Measurements from ENCODE around the gene WDR4. TPM values are rescaled to one million over a fixed set of nuclear protein-coding genes. Genes with fewer than 3 reads are reported as not detected.
"Not testable (repeated sequence)": the region's sequence is repeated elsewhere in the genome, so short reads cannot be mapped to it uniquely, and the experiment has no call there.

The WDR4 gene
- total RNA-seq, 1 donor from 2014 or later = 8.6 TPM

- intact Hi-C loops (cut with DNase I) = no loop called here
- DNase-seq (ENCODE audit: low spot score) = no peak
Observed at GRCh38 chr21:42855937-42856335, 23.4 kb downstream of the WDR4 start.

DNA sequence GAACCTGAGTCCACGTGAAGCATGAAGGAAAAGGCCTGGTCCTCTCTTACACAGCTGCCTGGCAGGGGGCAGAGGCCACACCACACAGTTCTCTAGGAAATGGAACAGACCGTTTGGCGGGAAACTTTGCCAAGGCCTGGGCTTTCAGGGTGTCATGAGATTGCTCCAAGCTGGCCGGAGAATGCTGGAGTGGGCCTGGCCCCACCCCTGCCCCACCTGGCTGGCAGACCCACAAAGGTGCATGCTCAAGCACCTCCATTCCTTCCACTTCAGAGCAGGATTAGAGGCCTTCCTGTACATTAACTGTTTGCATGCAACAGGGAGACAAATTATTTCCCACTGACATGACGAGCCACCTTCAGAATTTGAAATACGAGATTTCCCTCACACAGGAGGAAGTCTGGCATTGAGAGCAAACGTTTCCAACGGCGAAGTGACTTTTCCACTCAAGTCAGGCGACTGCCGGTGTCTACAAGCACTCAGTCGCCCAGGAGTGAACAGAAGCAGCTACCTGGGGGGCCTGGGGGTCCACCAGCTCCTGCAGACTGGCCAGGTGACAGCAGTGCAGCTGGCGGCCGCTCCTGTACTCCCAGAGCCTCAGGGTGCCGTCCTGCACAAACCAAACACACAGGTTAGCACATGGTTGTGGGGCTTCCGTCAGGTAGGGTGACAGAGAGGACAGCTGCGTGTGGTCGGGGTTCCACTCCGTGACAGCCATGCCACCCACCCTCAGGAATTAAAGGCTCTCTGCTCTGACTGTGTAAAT is 24.0 kb downstream of the WDR4 start:
- no peak for DNase-seq (ENCODE audit: low spot score)
- intact Hi-C loops (cut with DNase I) = no loop called here

GRCh38 chr21:42854246-42855010 is 24.9 kb downstream of the WDR4 start:
- intact Hi-C loops (cut with DNase I) = no loop called here
- no peak for DNase-seq (ENCODE audit: low spot score)

- intact Hi-C loops (cut with DNase I) = no loop called here
- DNase-seq (ENCODE audit: low spot score) = no peak
Observed at GRCh38 chr21:42853621-42854020, 25.7 kb downstream of the WDR4 start.

- intact Hi-C loops (cut with DNase I) = no loop called here
- no peak for DNase-seq (ENCODE audit: low spot score)
Observed at GRCh38 chr21:42852925-42853570, 26.3 kb downstream of the WDR4 start.

GRCh38 chr21:42851812-42852665 is 27.3 kb downstream of the WDR4 start:
- intact Hi-C loops (cut with DNase I) = no loop called here
- DNase-seq (ENCODE audit: low spot score) = no peak

DNA sequence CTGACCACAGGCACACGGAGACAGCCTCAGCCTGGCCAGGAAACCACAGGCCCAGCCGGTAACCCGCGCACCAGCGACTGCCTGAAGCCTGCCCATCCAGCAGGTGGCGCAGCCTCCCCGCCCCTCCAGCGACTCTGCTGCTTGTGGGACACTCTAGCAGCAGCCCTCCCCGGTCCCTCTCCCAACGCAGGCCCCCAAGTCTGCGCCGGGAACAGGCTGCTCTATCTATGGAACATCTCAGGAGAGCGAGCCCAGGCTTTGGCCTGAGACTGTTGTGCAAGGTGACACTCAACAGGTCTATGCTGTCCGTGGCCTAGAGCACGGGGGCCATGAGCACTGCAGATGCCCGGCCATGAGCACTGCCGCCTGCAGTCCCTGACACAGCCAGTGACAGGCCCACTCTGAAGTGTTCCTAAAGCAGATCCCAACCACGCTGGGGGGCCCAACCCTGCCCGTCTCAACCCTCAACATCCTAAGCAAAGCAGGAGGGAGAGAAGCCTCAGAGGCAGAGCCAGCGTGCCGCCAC is 28.4 kb downstream of the WDR4 start:
- no peak for DNase-seq (ENCODE audit: low spot score)
- intact Hi-C loops (cut with DNase I) = no loop called here

DNA sequence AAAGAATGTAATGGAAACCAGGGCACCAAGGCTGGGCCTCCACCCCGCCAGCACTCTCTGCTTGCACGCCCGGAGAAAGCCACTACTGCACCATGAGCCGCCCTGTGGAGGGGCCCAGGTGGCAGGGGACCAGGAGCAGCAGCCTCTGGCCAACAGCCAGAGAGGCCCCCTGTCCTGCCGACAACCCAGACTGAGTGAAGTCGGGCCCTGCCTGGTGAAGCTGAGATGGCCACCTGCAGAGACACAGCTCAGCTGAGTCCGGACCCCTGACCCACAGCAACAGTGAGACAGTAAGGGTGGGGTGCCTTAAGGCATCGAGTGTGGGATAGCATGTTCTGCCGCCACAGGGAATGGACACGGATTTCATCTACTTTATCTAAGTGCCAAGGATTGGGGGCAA is 28.9 kb downstream of the WDR4 start:
- DNase-seq (ENCODE audit: low spot score) = no peak
- intact Hi-C loops (cut with DNase I) = no loop called here

DNA sequence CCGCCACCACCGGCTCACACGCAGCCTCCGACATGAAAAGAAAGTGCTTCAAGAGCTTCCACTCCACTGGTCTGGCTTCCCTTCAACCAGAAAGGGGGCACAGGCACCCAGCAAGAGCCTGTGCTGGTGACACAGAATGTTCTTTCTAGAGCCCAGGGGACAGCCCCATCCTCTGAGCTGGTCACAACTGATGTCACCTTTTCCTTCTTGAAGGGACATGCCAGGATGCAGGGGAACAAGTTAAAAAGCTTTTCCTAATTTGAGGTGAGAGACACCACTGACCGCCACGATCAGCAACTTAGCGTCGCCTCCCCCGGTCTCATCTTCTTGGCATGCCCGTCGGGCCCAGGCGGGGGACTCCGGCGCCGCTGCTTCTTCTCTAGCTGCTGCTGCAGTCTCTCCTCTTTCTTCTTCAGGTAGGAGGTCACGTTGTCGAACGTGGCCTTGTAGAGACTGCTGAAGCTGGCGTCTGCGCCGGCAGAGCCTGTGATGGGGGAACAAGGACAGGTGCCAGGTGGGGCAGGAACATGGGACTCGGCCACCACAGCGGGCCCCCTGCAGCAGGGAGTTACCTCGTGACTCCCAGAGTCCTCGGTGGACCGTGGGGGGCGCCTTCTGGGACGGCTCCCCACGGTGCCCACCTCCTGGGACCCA is 29.5 kb downstream of the WDR4 start:
- intact Hi-C loops (cut with DNase I) = no loop called here
- DNase-seq (ENCODE audit: low spot score) = no peak

- no peak for DNase-seq (ENCODE audit: low spot score)
- intact Hi-C loops (cut with DNase I) = no loop called here
Observed at GRCh38 chr21:42848932-42849758, 30.2 kb downstream of the WDR4 start.

DNA sequence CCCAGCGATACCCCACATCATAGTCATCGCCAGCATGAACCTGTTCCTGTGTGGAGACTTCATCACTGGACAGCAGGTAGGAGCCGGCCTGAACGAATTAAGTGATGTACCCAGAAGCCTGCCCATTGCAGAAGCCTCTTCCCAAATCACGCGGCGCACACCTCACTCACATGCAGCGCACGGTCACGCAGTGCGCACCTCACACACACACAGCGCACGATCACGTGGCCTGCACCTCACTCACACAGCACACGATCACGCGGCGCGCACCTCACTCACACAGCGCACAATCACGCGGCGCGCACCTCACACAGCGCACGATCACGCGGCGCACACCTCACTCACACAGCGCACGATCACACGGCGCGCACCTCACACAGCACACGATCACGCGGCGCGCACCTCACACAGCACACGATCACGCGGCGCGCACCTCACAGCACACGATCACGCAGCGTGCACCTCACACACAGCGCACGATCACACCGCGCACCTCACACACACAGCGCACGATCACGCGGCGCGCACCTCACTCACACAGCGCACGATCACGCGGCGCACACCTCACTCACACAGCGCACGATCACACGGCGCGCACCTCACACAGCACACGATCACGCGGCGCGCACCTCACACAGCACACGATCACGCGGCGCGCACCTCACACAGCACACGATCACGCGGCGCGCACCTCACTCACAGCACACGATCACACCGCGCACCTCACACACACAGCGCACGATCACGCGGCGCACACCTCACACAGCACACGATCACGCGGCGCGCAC is 31.0 kb downstream of the WDR4 start:
- DNase-seq (ENCODE audit: low spot score); intact Hi-C loops (cut with DNase I): not testable (repeated sequence)

DNA sequence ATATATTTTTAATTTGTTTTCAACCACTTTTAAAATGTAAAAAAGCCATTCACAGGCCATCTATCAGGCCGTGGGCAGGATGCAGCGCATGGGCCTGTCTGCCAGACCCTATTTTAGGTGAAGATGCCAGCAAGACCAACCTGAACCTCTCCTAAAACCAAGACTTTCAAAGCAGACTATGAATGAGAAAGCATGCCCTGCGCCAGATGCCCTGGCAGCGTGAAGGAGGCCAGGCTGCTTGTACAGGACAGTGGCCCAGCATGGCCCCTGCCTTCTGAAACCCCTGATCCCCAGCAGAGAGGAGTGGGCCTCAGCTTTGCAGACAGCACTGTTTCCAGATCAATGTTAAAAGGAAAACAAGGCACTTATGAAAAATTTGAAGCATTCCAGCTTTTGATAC is 31.6 kb downstream of the WDR4 start:
- intact Hi-C loops (cut with DNase I) = no loop called here
- no peak for DNase-seq (ENCODE audit: low spot score)

GRCh38 chr21:42847051-42847707 is 32.2 kb downstream of the WDR4 start:
- intact Hi-C loops (cut with DNase I) = no loop called here
- peak; percentile 38 for DNase-seq (ENCODE audit: low spot score)

- peak; percentile 70 for DNase-seq (ENCODE audit: low spot score)
- intact Hi-C loops (cut with DNase I) = no loop called here
Observed at GRCh38 chr21:42846221-42846620, 33.1 kb downstream of the WDR4 start.

- intact Hi-C loops (cut with DNase I) = no loop called here
- DNase-seq (ENCODE audit: low spot score) = peak; percentile 78
Observed at GRCh38 chr21:42845296-42845965, 33.9 kb downstream of the WDR4 start.

- DNase-seq (ENCODE audit: low spot score) = peak; percentile 78
- intact Hi-C loops (cut with DNase I) = no loop called here
Observed at GRCh38 chr21:42844411-42845113, 34.8 kb downstream of the WDR4 start.
